GM19452 (cell line): Measurements from ENCODE around the gene ABHD13.
"Not testable (repeated sequence)": the region's sequence is repeated elsewhere in the genome, so short reads cannot be mapped to it uniquely, and the experiment has no call there.

Experiments used
- ATAC-seq: cut with Tn5 transposase; IDR thresholded peaks from one replicate; pipeline ENCODE4 v1.9.1; 2021; ENCODE audit not compliant: unreplicated experiment

Gene ABHD13

GRCh38 chr13:108223687-108224503 is 5.7 kb downstream of the ABHD13 start:
- ATAC-seq: no peak

GRCh38 chr13:108225440-108225839 is 7.2 kb downstream of the ABHD13 start:
- peak; percentile 57 for ATAC-seq

- ATAC-seq: peak; percentile 40
Measured at GRCh38 chr13:108226184-108226583, 8.0 kb downstream of the ABHD13 start.

- no peak for ATAC-seq
Measured at GRCh38 chr13:108227651-108228272, 9.6 kb downstream of the ABHD13 start.

DNA sequence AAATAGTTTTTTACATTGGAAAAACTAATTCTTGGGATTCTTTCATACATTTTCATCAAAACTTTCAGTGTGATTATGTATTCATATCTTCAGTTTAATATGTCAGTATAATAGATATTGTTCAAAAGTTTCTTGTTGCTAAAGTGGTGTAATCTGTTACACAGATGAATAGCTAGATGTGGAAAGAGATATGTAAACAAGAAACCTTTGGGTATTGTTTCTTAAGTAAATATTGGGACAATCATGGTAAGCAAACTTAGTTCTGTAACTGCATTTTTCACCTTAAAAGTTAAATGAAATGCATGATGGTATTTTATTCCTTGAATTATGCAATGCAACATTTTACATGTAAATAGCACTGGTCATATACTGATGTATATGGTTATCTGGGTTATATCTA is 12.2 kb downstream of the ABHD13 start:
- no peak for ATAC-seq

- ATAC-seq: no peak
Measured at GRCh38 chr13:108249150-108249549, 31.0 kb downstream of the ABHD13 start.

DNA sequence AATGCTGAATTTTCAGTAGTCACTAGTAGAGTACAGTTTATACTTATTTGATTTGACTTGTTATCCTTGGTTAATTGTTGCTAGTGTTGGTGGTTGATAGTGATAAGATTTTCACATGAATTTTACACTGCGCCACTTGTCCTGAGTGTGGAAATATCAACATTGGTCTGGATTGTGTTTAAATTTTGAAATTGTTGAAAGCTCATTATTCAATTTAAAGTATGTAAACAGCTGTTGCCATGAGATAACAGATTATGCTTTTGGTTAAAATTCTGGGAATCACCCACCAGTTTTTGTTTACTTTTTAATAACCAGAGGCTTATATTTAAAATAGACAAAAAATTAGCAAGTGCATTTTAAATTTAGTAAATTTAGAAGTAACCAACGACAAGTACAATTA is 39.1 kb downstream of the ABHD13 start:
- no peak for ATAC-seq

DNA sequence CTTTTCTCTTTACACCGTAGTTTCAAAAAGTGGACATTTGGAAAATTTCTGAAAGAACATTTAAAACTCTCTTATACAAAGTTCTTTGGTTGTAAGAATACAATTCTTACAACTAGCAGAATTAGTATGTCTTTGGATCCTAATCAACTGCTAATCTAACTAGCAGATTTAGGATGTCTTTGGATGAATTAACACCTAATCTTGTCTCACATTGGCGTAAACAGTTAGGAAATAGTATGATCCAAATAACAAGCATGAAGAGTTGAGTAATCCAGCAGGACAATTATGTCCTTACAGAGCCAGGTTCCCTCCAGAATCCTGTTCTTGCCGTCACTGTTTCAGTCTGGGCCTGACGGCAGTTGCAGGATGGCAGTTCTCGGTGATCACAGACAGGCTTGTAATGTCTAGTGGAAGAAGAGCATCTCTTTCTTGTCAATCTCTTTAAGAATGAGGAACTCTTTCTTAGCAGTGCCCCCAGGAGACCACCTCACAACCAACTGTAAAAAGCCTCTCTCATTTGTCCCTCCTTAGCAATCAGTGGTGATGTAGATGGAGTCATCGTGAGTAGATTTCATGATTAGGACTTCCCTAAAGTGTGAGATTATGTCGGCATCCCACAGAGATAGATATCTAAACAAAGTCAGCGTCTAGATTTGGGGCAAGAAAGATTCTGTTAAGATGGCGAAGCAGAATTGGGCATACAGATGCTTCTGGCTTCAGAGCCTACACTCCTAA is 45.6 kb downstream of the ABHD13 start:
- ATAC-seq: no peak

GRCh38 chr13:108266321-108266990 is 48.3 kb downstream of the ABHD13 start:
- no peak for ATAC-seq

DNA sequence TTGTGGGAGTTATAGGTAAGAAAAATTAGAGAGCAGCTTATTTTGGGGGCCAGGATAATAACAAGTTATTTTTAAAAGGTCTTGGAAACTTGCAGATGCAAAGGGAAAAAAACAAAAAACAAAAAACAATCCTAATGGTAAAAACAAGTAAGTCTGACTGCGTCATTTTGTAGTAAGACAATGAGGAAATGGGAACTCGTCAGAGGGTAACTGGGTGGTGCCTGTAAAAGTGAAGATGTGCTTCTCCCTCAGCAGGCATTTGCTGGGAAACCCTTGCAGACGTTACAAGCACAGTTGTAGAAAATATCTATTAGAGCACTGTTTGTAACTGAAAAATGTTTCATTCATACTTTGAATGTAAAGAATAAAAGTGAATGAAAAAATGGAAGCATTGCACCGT is 49.2 kb downstream of the ABHD13 start:
- ATAC-seq: no peak

- not testable (repeated sequence) for ATAC-seq
Measured at GRCh38 chr13:108267855-108268254, 49.7 kb downstream of the ABHD13 start.

DNA sequence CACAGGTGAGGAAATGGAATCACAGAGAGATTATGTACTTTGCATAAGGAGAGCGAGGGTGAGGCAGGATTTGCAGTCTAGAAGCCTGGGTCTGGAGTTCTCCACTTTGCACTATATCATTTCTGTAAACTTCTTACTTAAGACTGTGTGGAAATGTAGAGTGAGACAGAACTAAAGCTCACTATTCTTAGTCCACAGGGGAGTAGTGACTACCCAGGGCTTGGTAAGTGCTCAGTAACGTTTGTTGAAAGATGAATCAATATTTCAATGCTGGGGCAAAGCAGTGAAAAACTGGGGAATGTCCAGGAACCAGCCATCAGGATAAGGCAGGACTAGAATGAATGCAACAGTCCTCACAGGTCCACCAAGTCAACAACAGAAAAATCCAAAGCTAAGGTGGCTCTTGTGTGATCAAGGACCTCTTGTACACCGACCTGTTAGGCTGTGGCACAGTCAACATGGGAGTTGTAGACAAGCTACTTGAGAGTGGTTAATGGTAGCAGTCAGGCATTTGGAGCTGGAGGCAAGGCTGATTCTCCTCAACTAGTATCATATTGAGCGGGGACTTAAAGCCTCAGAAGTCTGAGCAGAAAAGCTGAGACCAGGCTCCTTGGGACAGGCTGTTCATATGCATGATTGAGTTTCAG is 50.4 kb downstream of the ABHD13 start:
- ATAC-seq: no peak

DNA sequence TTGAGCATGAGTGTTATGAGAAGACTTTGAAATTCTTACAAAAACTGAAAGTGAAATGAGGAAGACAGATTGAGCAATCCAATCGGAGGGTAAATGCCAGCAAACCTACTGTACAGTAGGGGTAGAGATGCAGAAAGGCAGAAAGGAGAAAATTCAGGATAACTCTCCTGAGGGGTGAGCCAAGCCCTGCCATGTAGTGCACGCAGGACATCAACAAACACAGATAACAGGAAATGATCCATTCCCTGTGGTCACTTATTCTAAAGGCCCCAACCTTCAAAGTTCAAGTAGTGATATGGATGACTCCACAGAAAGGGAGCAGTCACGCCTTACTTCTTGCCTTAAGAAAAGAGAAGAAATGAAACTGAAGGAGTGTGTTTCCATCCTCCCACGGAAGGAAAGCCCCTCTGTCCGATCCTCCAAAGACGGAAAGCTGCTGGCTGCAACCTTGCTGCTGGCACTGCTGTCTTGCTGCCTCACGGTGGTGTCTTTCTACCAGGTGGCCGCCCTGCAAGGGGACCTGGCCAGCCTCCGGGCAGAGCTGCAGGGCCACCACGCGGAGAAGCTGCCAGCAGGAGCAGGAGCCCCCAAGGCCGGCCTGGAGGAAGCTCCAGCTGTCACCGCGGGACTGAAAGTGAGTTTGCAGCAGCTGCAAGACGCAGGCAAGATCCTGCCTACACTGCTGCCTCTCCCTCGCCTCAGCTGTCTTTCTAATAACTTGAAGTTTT is 51.6 kb downstream of the ABHD13 start, which contains the start of gene TNFSF13B:
Gene TNFSF13B (plus strand): TSS at position 118 of the 728 bp plus-strand sequence. CDS start 178 bp downstream, at position 296.
- ATAC-seq: peak; percentile 73

- ATAC-seq: peak; percentile 8
Measured at GRCh38 chr13:108270442-108270841, 52.2 kb downstream of the ABHD13 start.

DNA sequence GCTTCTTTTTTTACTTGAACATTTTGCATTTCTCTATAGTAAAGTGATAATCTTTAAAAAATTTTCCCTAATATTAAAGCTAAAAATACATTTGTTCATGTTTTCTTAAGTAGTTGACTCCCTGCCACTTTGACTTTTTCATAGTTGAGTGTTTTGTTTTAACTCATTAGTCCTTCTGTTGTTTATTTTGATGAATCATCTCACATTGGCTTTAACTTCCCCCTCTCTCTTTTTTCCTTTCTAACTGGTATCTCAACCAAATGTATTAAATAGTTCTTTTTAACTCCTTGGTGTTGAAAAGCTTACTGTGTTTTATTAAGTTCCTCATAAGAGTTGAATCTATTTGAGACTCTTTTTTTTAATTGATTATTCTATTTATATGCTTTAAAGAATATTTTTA is 54.1 kb downstream of the ABHD13 start:
- ATAC-seq: no peak

GRCh38 chr13:108273429-108274118 is 55.4 kb downstream of the ABHD13 start:
- no peak for ATAC-seq

GRCh38 chr13:108274718-108275117 is 56.5 kb downstream of the ABHD13 start:
- ATAC-seq: no peak

- no peak for ATAC-seq
Measured at GRCh38 chr13:108276060-108276459, 57.9 kb downstream of the ABHD13 start.

GRCh38 chr13:108278466-108278865 is 60.3 kb downstream of the ABHD13 start:
- no peak for ATAC-seq
